Islet of Langerhans (tissue), 1 donor: Measurements from ENCODE around the gene HIRIP3.
"Not testable (repeated sequence)": the region's sequence is repeated elsewhere in the genome, so short reads cannot be mapped to it uniquely, and the experiment has no call there.

ENCODE experiments used
- FAIRE-seq: peaks from one replicate; lab custom pipeline; 2011; peaks lifted over from hg19 to GRCh38; lab: Jason Lieb, UNC

HIRIP3 gene

GRCh38 chr16:29995324-29995910 lies at the start of gene HIRIP3:
HIRIP3 (minus strand) TSS chr16:29995617; CDS start chr16:29995605, 12 bp downstream.
- no peak for FAIRE-seq

- peak; percentile 58 for FAIRE-seq
Measured at GRCh38 chr16:30041841-30042240, 46.4 kb upstream of the HIRIP3 start.

GRCh38 chr16:30040690-30041089 lies 45.3 kb upstream of the HIRIP3 start:
- not testable (repeated sequence) for FAIRE-seq

- no peak for FAIRE-seq
Measured at GRCh38 chr16:30040221-30040620, 44.8 kb upstream of the HIRIP3 start.

- no peak for FAIRE-seq
Measured at GRCh38 chr16:30033270-30033669, 37.9 kb upstream of the HIRIP3 start.

GRCh38 chr16:30032083-30032819 lies 36.8 kb upstream of the HIRIP3 start:
- FAIRE-seq, result no peak

- no peak for FAIRE-seq
Measured at GRCh38 chr16:30031477-30031918, 36.1 kb upstream of the HIRIP3 start.

- no peak for FAIRE-seq
Measured at GRCh38 chr16:30030841-30031413, 35.5 kb upstream of the HIRIP3 start, which contains the start of gene TLCD3B. TLCD3B (minus strand) TSS chr16:30031271; CDS start chr16:30030527, 744 bp downstream.

- FAIRE-seq, result no peak
Measured at GRCh38 chr16:30030011-30030685, 34.7 kb upstream of the HIRIP3 start.

- no peak for FAIRE-seq
Measured at GRCh38 chr16:30028438-30029076, 33.1 kb upstream of the HIRIP3 start.

GRCh38 chr16:30027588-30028437 lies 32.4 kb upstream of the HIRIP3 start:
- no peak for FAIRE-seq

GRCh38 chr16:30026449-30026848 lies 31.0 kb upstream of the HIRIP3 start:
- FAIRE-seq, result no peak

GRCh38 chr16:30025574-30025973 lies 30.2 kb upstream of the HIRIP3 start:
- FAIRE-seq, result no peak

- no peak for FAIRE-seq
Measured at GRCh38 chr16:30025156-30025555, 29.7 kb upstream of the HIRIP3 start.

GRCh38 chr16:30024451-30024850 lies 29.0 kb upstream of the HIRIP3 start:
- FAIRE-seq, result no peak

GRCh38 chr16:30023586-30023985 lies 28.2 kb upstream of the HIRIP3 start:
- no peak for FAIRE-seq

- FAIRE-seq, result no peak
Measured at GRCh38 chr16:30022887-30023286, 27.5 kb upstream of the HIRIP3 start, which contains the start of gene C16orf92. C16orf92 (plus strand) TSS chr16:30023198; CDS start chr16:30023341, 143 bp downstream.

- no peak for FAIRE-seq
Measured at GRCh38 chr16:30018731-30019158, 23.3 kb upstream of the HIRIP3 start.

GRCh38 chr16:30017937-30018336 lies 22.5 kb upstream of the HIRIP3 start:
- FAIRE-seq, result not testable (repeated sequence)

GRCh38 chr16:30017277-30017656 lies 21.9 kb upstream of the HIRIP3 start:
- FAIRE-seq, result no peak
